NCI-H748 treated with DMSO at 0.1 percent for 48 hours (cell line): ENCODE results near the gene INPP5J.
"Not testable (repeated sequence)": the region's sequence is repeated elsewhere in the genome, so short reads cannot be mapped to it uniquely, and the experiment has no call there.

ENCODE experiments used
- DNase-seq: peaks from one replicate; lab custom pipeline; 2025; lab: John Stamatoyannopoulos, UW

The INPP5J gene

GRCh38 chr22:31088233-31088986 is 34.4 kb upstream of the INPP5J start:
- DNase-seq: no peak

DNA sequence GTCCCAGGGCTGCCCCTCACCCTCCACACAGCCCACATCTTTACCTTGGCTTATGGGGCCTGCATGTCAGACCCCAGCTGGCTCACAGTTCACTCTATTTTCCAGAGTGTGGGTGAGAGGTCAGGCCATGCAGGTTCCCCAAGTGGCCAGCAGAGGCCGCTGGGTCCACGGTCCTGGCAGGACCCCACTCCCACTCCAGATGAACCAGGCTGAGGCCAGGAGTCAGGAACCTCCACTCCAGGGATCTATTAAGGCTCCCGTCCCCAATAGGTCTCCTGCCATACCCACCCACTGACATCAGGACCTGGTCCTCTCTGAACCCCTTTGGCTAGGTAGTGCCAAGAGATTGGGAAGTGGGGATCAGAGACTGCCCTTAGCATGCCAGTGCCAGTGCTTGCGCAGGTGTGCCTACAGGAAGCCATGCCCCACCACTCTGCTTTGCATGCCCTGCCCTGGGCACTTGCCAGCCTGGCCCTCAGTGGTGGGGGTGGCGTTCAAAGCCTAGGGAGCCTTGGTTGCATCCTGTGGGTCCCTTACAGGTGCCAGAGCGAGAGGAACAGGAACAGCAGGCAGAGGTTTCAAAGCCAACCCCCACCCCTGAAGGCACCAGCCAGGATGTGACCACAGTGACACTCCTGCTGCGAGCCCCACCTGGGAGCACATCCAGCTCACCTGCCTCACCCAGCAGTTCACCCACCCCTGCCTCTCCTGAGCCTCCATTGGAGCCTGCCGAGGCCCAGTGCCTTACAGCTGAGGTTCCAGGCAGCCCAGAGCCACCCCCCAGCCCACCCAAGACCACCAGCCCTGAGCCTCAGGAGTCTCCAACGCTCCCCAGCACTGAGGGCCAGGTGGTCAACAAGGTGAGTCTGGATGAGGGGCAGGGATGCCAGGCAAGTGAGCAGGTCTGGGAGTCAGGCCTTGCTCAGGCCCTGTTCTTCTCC is 33.3 kb upstream of the INPP5J start:
- DNase-seq: no peak

DNA sequence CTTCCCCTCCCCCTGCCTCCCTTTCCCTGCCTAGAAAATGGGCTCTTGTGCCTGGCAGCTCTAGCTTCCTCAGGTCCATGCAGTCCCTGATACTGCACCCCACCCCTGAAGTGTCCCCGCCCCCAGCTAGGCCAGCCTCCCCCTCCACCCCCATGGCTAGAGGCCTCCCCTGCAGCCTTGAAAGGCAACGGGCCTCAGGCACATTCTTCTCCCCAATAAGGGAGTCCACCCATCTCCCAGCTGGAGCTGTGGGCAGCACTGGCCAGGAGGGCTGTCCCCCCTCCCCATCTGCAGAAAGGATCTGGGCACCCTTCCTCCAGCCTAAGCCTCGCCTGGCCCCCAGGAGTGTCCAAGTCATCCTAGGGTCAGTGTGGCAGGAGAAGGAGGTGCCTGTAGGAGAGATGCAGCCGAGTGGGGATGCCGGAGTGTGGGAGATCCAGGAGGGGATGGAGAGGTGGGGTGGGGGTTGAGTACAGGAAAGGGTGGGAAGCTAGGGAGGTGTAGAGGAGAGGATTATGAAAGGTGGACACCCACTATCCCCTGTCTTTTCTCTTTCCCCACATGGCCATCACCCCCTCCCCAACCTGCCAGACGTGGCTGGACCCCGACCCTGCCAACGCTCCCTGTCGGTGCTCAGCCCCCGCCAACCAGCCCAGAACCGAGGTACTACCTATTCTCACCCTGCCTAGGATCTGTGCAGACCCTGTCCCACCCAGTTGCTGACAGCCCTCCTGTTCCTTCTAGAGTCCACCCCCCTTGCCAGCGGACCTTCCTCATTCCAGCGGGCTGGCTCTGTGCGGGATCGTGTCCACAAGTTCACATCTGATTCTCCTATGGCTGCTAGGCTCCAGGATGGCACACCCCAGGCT is 32.3 kb upstream of the INPP5J start:
- DNase-seq: no peak

DNA sequence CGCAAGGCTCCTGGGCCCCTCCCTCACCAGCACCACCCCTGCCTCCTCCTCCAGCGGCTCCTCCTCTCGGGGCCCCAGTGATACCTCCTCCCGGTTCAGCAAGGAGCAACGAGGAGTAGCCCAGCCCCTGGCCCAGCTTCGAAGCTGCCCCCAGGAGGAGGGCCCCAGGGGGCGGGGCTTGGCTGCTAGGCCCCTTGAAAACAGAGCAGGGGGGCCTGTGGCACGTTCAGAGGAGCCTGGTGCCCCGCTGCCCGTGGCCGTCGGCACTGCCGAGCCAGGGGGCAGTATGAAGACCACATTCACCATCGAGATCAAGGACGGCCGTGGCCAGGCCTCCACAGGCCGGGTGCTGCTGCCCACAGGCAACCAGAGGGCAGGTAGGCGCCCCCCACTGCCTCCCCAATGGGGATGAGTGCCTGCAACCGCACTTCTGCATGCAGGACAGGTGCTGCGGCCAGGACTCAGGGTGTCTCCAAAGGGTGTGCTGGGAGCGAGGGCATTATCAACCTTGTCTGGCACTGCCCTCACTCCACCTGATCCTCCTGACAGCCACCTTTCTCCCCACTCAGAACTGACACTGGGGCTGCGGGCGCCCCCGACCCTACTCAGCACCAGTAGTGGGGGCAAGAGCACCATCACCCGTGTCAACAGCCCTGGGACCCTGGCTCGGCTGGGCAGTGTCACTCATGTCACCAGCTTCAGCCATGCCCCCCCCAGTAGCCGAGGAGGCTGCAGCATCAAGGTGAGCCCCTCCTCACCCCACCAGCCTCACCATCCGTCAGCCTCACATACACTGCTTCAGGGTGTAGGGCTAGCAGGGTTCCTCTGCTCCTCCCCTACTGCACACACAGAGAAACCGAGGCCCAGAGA is 31.4 kb upstream of the INPP5J start:
- DNase-seq: no peak

DNA sequence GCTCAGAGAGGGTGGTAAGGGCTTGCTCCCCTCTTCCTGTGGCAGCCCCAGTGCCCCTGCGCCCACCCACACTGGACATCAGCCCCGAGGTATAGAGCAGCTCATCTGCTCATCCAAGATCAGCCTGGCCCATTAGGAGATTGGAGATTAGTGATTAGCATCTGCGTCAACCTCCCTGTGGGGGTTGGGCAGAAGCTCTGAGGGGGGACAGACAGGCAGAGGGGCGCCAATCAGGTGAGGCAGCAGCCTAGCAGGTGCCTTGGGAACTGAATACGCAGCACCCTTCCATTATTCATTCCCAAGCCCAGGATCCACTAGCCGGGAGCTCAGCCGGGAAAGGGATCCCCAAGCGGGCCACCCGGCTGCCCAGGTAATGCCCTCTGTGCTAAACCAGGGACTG is 30.6 kb upstream of the INPP5J start:
- no peak for DNase-seq

- no peak for DNase-seq
Observed at GRCh38 chr22:31093086-31093850, 29.5 kb upstream of the INPP5J start.

DNA sequence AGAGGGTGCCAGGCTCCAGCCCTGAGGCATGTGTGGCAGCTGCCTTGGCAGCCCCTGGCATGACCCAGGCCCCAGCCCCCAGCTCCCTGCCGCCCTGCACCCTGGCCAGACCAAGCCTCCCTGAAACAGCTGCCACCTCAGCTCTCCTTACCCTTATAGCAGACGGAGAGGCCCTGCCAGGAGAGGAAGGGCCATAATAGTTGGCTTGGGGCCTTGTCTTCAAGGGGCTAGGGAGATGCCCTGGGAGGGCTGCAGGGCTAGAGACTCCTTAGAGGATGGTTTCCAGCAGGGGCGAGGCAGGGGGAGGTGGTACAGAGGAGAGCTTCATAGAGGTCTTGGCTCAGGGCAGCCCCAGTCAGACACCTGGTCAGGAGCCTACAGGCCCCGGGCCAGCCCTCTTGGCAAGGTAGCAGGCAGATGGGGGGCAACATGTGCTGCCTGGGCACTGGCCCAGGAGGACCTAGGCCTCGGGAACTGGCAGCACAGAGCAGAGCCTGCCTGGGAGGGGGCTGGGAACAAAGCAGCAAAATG is 28.7 kb upstream of the INPP5J start:
- DNase-seq: no peak

GRCh38 chr22:31094741-31095140 is 28.0 kb upstream of the INPP5J start:
- DNase-seq: no peak

DNA sequence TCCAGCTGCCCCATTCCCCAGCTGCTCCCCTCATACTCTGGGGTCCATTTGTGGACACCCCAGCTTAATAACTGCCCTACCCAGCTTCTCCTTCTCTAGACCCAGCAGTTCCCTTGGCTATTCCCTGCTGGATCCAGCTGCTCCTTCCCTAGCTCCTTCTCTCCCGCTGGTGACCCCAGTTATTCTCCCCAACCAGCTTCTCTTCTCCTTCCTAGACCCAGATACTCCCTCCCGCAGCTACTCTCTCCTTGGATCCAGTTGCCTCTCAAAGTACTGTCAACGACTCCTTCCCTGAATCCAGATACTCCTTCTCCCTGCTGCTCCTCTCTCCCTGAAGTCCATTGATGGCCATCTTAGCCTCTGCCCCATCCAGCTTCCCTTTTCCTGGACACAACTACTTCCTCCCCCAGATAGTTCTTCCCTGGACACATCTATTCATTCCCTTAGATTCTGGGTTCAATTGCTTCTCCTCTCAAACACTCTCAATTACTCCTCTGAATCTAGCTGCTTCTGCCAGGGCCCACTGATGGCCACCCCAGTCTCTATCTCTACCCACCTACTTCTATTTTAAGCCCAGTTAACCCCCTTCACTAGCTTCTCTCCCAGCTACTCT is 27.0 kb upstream of the INPP5J start:
- no peak for DNase-seq

DNA sequence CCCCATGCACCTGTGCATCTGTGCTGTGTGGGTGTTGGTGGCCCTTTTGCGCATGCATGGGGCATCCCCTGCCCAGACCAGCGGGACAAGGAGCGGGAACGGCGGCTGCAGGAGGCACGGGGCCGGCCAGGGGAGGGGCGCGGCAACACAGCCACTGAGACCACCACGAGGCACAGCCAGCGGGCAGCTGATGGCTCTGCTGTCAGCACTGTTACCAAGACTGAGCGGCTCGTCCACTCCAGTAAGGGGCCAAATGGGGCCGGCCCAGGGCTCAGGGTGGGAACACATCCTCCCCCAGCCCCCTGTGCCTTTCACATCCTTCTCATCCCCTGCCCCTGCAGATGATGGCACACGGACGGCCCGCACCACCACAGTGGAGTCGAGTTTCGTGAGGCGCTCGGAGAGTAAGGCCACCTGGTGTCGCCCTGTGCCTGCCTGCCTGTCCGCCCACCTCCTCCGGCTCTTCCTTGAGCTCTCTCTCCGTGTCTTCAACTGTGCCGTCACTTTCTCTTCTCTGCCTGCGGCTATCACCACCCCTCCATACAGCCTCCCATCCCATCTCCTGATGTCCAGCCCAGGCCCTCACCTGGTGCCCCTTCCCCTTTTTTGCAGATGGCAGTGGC is 26.0 kb upstream of the INPP5J start:
- DNase-seq: no peak

- not testable (repeated sequence) for DNase-seq
Observed at GRCh38 chr22:31097539-31097938, 25.2 kb upstream of the INPP5J start.

GRCh38 chr22:31097941-31098631 is 24.7 kb upstream of the INPP5J start:
- no peak for DNase-seq

DNA sequence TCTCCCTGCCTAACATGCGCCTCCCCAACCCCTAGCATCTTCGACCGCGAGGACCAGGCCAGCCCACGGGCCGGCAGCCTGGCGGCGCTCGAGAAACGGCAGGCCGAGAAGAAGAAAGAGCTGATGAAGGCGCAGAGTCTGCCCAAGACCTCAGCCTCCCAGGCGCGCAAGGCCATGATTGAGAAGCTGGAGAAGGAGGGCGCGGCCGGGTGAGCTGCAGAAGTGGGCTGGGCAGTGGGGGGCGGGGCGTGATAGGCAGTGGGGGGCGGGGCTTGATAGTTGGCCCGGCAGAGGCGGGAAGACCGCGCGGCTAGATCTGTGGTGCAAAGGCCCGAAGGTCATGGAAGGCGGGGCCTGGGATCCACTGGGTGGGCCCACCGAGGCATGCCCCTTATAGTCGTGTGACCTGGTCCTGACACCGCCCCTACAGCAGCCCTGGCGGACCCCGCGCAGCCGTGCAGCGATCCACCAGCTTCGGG is 24.1 kb upstream of the INPP5J start:
- no peak for DNase-seq

GRCh38 chr22:31099386-31099785 is 23.4 kb upstream of the INPP5J start:
- no peak for DNase-seq

DNA sequence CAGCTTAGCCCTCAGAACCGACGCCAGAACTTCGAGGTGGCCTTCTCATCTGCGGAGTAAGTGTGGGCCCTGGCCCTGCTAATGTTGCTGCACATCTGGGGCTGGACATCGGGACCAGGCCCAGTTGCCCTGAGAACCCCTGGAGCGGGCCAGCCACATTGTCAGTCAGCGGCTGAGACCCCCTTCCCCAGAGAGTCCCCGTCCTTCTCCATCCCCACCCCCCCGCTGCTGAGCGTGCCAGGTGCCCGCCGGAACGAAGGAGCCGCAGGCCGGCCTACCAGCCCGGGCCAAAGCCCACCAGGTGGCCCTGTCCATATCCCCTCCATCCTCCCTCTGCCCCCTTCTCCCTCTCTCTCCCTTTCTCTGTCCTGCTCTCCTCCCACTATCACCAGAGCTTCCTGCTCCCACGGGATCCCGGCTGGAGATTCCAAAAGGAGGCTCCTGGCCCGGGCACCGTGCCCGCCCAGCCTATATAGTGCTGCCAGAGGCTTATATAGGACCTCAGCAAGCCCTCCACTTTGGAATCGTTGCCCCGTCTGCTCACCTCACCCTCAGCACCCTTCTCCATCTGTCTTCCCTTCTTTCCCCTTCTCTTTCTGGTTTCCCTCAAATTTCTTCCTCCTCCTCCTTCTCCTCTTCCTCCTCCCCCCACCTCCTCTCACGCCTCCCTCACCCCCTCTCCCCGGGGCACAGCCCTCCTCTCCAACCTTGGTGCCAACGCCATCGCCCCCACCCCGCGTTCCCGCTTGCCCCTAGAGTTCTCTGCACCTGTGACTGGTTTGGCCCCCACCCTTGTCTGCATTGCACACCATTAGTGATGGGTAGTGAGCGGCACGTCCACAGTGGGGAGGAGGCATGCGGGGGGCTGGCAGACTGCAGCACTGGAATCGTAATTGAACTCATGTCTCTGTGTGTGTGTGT is 22.7 kb upstream of the INPP5J start:
- DNase-seq: no peak

GRCh38 chr22:31100762-31101525 is 21.8 kb upstream of the INPP5J start:
- DNase-seq: no peak
